ENCODE results near the gene WDPCP. TPM values are rescaled to one million over a fixed set of nuclear protein-coding genes. Genes with fewer than 3 reads are reported as not detected.
"Not testable (repeated sequence)": the region's sequence is repeated elsewhere in the genome, so short reads cannot be mapped to it uniquely, and the experiment has no call there.

Gene WDPCP
- total RNA-seq, 1 donor from 2014 or later = 9.1 TPM

GRCh38 chr2:63334910-63335309, 253.4 kb downstream of the WDPCP start:
- Mint-ChIP-seq H3K4me3 (no peak overlapping the region), H3K27ac (ENCODE audit: unreplicated experiment) (no peak overlapping the region), H3K27me3 (ENCODE audit: low read depth) (no peaks in the 10 kb centered on the region), H3K36me3 (ENCODE audit: low read depth) (peaks cover 2% of the 10 kb centered on the region), H3K4me1 (no peaks in the 10 kb centered on the region), H3K9me3 (peaks cover 3% of the 10 kb centered on the region)
- DNase-seq (ENCODE audit: low read depth, low spot score) = no peak
- TF ChIP-seq CTCF (conservative IDR thresholded peaks at IDR 0.05) = no peak

GRCh38 chr2:63326473-63326872, 261.8 kb downstream of the WDPCP start:
- Mint-ChIP-seq H3K4me1 (no peaks in the 10 kb centered on the region), H3K36me3 (ENCODE audit: low read depth) (peaks cover 5% of the 10 kb centered on the region), H3K9me3 (peaks cover 4% of the 10 kb centered on the region), H3K27ac (ENCODE audit: unreplicated experiment) (no peak overlapping the region), H3K4me3 (no peak overlapping the region), H3K27me3 (ENCODE audit: low read depth) (no peaks in the 10 kb centered on the region)
- no peak for DNase-seq (ENCODE audit: low read depth, low spot score)
- no peak for TF ChIP-seq CTCF (conservative IDR thresholded peaks at IDR 0.05)

GRCh38 chr2:63323662-63324061, 264.6 kb downstream of the WDPCP start:
- not testable (repeated sequence) for H3K27me3 Mint-ChIP-seq (ENCODE audit: low read depth); DNase-seq (ENCODE audit: low read depth, low spot score); H3K36me3 Mint-ChIP-seq (ENCODE audit: low read depth); H3K9me3 Mint-ChIP-seq; H3K4me3 Mint-ChIP-seq; H3K4me1 Mint-ChIP-seq; H3K27ac Mint-ChIP-seq (ENCODE audit: unreplicated experiment)

- not testable (repeated sequence) for H3K9me3 Mint-ChIP-seq; H3K27ac Mint-ChIP-seq (ENCODE audit: unreplicated experiment); H3K4me1 Mint-ChIP-seq; DNase-seq (ENCODE audit: low read depth, low spot score); H3K36me3 Mint-ChIP-seq (ENCODE audit: low read depth); H3K27me3 Mint-ChIP-seq (ENCODE audit: low read depth); H3K4me3 Mint-ChIP-seq
These were observed 266.3 kb downstream of the WDPCP start for GRCh38 chr2:63321973-63322372.

GRCh38 chr2:63320669-63321068, 267.6 kb downstream of the WDPCP start:
- H3K36me3 Mint-ChIP-seq (ENCODE audit: low read depth) = peaks cover 2% of the 10 kb centered on the region
- no peak for TF ChIP-seq CTCF (conservative IDR thresholded peaks at IDR 0.05)
- no peak overlapping the region for H3K4me3 Mint-ChIP-seq
- no peaks in the 10 kb centered on the region for H3K27me3 Mint-ChIP-seq (ENCODE audit: low read depth)
- DNase-seq (ENCODE audit: low read depth, low spot score) = no peak
- peaks cover 5% of the 10 kb centered on the region for H3K9me3 Mint-ChIP-seq
- no peaks in the 10 kb centered on the region for H3K4me1 Mint-ChIP-seq
- no peak overlapping the region for H3K27ac Mint-ChIP-seq (ENCODE audit: unreplicated experiment)

- H3K27me3 Mint-ChIP-seq (ENCODE audit: low read depth) = no peaks in the 10 kb centered on the region
- H3K4me1 Mint-ChIP-seq = peaks cover 14% of the 10 kb centered on the region
- H3K36me3 Mint-ChIP-seq (ENCODE audit: low read depth) = peaks cover 16% of the 10 kb centered on the region
- no peak for TF ChIP-seq CTCF (conservative IDR thresholded peaks at IDR 0.05)
- no peak for DNase-seq (ENCODE audit: low read depth, low spot score)
- no peak overlapping the region for H3K4me3 Mint-ChIP-seq
- H3K9me3 Mint-ChIP-seq = peaks cover 15% of the 10 kb centered on the region
- H3K27ac Mint-ChIP-seq (ENCODE audit: unreplicated experiment) = no peak overlapping the region
These were observed 277.7 kb downstream of the WDPCP start for GRCh38 chr2:63310614-63311013.

GRCh38 chr2:63301481-63301880, 286.8 kb downstream of the WDPCP start:
- Mint-ChIP-seq H3K4me1 (no peaks in the 10 kb centered on the region), H3K27ac (ENCODE audit: unreplicated experiment) (no peak overlapping the region), H3K27me3 (ENCODE audit: low read depth) (no peaks in the 10 kb centered on the region), H3K9me3 (peaks cover 28% of the 10 kb centered on the region), H3K36me3 (ENCODE audit: low read depth) (peaks cover 41% of the 10 kb centered on the region), H3K4me3 (no peak overlapping the region)
- DNase-seq (ENCODE audit: low read depth, low spot score) = peak; percentile 3
- TF ChIP-seq CTCF (conservative IDR thresholded peaks at IDR 0.05) = no peak
